DND-41 (cell line): ENCODE data around the gene TMEM109.
A peak's percentile ranks its signal among the peaks of the same experiment; 100 is the strongest.

Source experiments
- ATAC-seq: fragments of 200-7000 bp; cut with Tn5 transposase; 3 replicates; pipeline ENCODE4 v1.9.1; 2021; ENCODE audit warnings: low read depth; ENCODE audit not compliant: insufficient read depth
- DNase-seq: peaks from one replicate; pipeline ENCODE4 v3.0.0-alpha.2; 2020
- H2AFZ ChIP-seq: 2 replicates; pipeline ENCODE4 v1.6.0; 2012; ENCODE audit warnings: low read depth, low read length
- H3K27ac ChIP-seq: 2 replicates; pipeline ENCODE4 v1.5.1; 2012; ENCODE audit warnings: low read length, inconsistent platforms
- H3K27me3 ChIP-seq: fragments of 200-600 bp; sonication (generic); 2 replicates; pipeline ENCODE4 v1.6.0; 2012; ENCODE audit warnings: low read length, mild to moderate bottlenecking, inconsistent platforms; ENCODE audit not compliant: insufficient read depth, poor library complexity
- H3K36me3 ChIP-seq: 2 replicates; pipeline ENCODE4 v1.5.1; 2012; ENCODE audit warnings: low read length, inconsistent platforms; ENCODE audit not compliant: insufficient read depth
- H3K4me1 ChIP-seq: 2 replicates; pipeline ENCODE4 v1.5.1; 2012; ENCODE audit warnings: mild to moderate bottlenecking, low read length; ENCODE audit not compliant: insufficient read depth
- H3K4me2 ChIP-seq: 2 replicates; pipeline ENCODE4 v1.6.0; 2012; ENCODE audit warnings: mild to moderate bottlenecking, moderate library complexity, low read length, inconsistent platforms; ENCODE audit not compliant: insufficient read depth
- H3K4me3 ChIP-seq, 2 experiments: fragments of 200-600 bp in 1 of 2; shearing (Covaris generic) in 1 of 2; 2 replicates each; pipeline ENCODE4 v1.5.1; 2012 to 2016; ENCODE audit warnings: inconsistent platforms in 2 of 2, low read length in 2 of 2, mild to moderate bottlenecking in 2 of 2, low read depth in 1 of 2, moderate library complexity in 1 of 2
- H3K79me2 ChIP-seq: 2 replicates; pipeline ENCODE4 v1.6.0; 2012; ENCODE audit warnings: low read length, inconsistent platforms; ENCODE audit not compliant: insufficient read depth
- H3K9ac ChIP-seq: 2 replicates; pipeline ENCODE4 v1.6.0; 2012; ENCODE audit warnings: low read depth, mild to moderate bottlenecking, inconsistent platforms, low read length, moderate library complexity
- H3K9me3 ChIP-seq: 2 replicates; pipeline ENCODE4 v1.5.1; 2012; ENCODE audit warnings: low read length, moderate library complexity, mild to moderate bottlenecking, inconsistent platforms; ENCODE audit not compliant: insufficient read depth, severe bottlenecking
- H4K20me1 ChIP-seq: 2 replicates; pipeline ENCODE4 v1.6.0; 2012; ENCODE audit warnings: low read length; ENCODE audit not compliant: insufficient read depth
- EZH2 ChIP-seq: IDR thresholded peaks from 3 replicates; pipeline ENCODE4 v1.6.1; 2012; ENCODE audit warnings: borderline replicate concordance, low read depth, mild to moderate bottlenecking, moderate library complexity, low read length, inconsistent platforms; ENCODE audit not compliant: severe bottlenecking
- TF ChIP-seq, protein P1 (sequence below): IDR thresholded peaks from 2 replicates; pipeline ENCODE4 v1.5.1; 2012; ENCODE audit warnings: borderline replicate concordance, low read length, moderate library complexity, mild to moderate bottlenecking; ENCODE audit not compliant: poor library complexity, severe bottlenecking; ENCODE audit errors: extremely low read depth

TMEM109 gene

DNA sequence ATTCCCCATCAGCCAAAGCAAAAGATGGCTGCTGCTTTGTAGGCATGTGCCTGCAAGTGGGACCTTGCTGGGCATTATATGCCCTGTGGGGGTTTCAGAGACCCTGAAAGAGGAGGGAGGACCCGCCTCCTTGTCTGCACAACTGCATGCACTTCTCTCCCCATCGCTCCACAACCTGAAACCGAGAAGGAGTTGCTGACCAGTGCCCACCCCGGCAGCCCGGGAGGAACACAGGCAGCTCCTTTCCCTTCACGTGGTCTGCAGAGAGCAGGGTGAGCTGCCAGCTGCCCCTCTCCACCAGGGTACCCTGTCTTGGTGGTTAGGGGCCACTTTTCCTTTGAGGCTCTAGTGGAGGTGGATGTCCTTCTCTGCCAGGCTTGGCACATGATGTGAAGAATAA lies 8.9 kb downstream of the TMEM109 start:
- TF ChIP-seq, protein P1, sequence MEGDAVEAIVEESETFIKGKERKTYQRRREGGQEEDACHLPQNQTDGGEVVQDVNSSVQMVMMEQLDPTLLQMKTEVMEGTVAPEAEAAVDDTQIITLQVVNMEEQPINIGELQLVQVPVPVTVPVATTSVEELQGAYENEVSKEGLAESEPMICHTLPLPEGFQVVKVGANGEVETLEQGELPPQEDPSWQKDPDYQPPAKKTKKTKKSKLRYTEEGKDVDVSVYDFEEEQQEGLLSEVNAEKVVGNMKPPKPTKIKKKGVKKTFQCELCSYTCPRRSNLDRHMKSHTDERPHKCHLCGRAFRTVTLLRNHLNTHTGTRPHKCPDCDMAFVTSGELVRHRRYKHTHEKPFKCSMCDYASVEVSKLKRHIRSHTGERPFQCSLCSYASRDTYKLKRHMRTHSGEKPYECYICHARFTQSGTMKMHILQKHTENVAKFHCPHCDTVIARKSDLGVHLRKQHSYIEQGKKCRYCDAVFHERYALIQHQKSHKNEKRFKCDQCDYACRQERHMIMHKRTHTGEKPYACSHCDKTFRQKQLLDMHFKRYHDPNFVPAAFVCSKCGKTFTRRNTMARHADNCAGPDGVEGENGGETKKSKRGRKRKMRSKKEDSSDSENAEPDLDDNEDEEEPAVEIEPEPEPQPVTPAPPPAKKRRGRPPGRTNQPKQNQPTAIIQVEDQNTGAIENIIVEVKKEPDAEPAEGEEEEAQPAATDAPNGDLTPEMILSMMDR = no peak
- TF ChIP-seq EZH2 = no peak
- H3K36me3 ChIP-seq = peaks cover 55% of the 10 kb centered on the region
- H4K20me1 ChIP-seq = peaks cover 60% of the 10 kb centered on the region

DNA sequence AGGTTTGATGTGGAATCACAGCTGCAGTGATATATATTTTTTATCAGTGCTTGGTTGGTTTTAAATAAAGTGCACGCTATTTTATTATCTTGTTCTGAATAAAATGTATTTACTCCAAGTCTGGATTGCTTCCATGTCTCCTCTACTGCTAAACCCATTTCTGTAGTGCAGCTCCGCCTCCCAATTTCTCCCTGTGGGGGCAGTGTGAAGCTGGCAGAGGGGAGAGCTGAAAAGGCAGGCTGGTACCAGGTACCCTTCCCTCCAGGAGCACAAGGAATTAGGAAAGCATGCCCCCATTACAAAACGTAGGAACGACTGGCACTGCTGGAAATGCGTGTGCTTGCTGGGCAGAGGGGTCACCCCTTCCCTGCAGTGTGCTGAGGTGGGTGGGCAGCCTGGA lies 9.4 kb downstream of the TMEM109 start:
- DNase-seq (no peak), ATAC-seq (no peak)
- no peaks in the 10 kb centered on the region for H3K9me3 ChIP-seq
- H3K9ac ChIP-seq = no peak overlapping the region
- no peak overlapping the region for H3K4me3 ChIP-seq
- peaks cover 52% of the 10 kb centered on the region for H3K36me3 ChIP-seq
- H3K27ac ChIP-seq = no peak overlapping the region
- H2AFZ ChIP-seq = no peak overlapping the region
- peaks cover 56% of the 10 kb centered on the region for H4K20me1 ChIP-seq
- peaks cover 12% of the 10 kb centered on the region for H3K79me2 ChIP-seq
- no peak overlapping the region for H3K4me2 ChIP-seq
- H3K4me1 ChIP-seq = no peaks in the 10 kb centered on the region
- no peak for TF ChIP-seq EZH2
- TF ChIP-seq, protein P1 = no peak
- H3K27me3 ChIP-seq = no peaks in the 10 kb centered on the region

More for the DNA sequence above, 8.9 kb downstream of the TMEM109 start:
- Histone ChIP-seq H3K27ac (no peak overlapping the region), H3K4me2 (no peak overlapping the region), H3K27me3 (no peaks in the 10 kb centered on the region), H3K79me2 (peaks cover 17% of the 10 kb centered on the region), H3K4me1 (no peaks in the 10 kb centered on the region), H3K9me3 (no peaks in the 10 kb centered on the region), H2AFZ (no peak overlapping the region), H3K4me3 (no peak overlapping the region), H3K9ac (no peak overlapping the region)
- ATAC-seq (no peak), DNase-seq (no peak)

- H3K4me3 ChIP-seq = no peak overlapping the region
- H3K4me2 ChIP-seq = no peak overlapping the region
- peaks cover 52% of the 10 kb centered on the region for H4K20me1 ChIP-seq
- DNase-seq (no peak), ATAC-seq (peak; percentile 29; the same call in 2 of the 3 replicates)
- H3K9me3 ChIP-seq = no peaks in the 10 kb centered on the region
- TF ChIP-seq EZH2 = no peak
- TF ChIP-seq, protein P1 = no peak
- no peak overlapping the region for H3K27ac ChIP-seq
- H3K79me2 ChIP-seq = peaks cover 8% of the 10 kb centered on the region
- no peak overlapping the region for H2AFZ ChIP-seq
- H3K27me3 ChIP-seq = no peaks in the 10 kb centered on the region
- H3K36me3 ChIP-seq = peaks cover 49% of the 10 kb centered on the region
- H3K4me1 ChIP-seq = no peaks in the 10 kb centered on the region
- H3K9ac ChIP-seq = no peak overlapping the region
These were observed 9.8 kb downstream of the TMEM109 start for GRCh38 chr11:60923800-60924109.
